Vagina (tissue), 2 donors: ENCODE measurements around the gene RTL1.

Experiments
- CTCF ChIP-seq, 3 experiments: fragments of 450-650 bp in 2 of 3; fragments of 200-600 bp in 1 of 3; sonication (generic) in 1 of 3; IDR thresholded peaks; one replicate each; pipeline ENCODE4 v1.5.1; 2017 to 2019; ENCODE audit warnings: antibody characterized with exemption in 3 of 3, mild to moderate bottlenecking in 2 of 3, moderate library complexity in 2 of 3
- POLR2A ChIP-seq, 2 donors: fragments of 450-650 bp; IDR thresholded peaks; one replicate each; pipeline ENCODE4 v1.6.1; 2017; ENCODE audit warnings: antibody characterized with exemption in 2 of 2, mild to moderate bottlenecking in 2 of 2, moderate library complexity in 2 of 2
- POLR2AphosphoS5 ChIP-seq, 2 donors: sonication (generic); formaldehyde crosslinking; IDR thresholded peaks; one replicate each; pipeline ENCODE4 v1.9.0; 2017; ENCODE audit warnings: antibody characterized with exemption in 2 of 2, mild to moderate bottlenecking in 2 of 2, low read depth in 1 of 2; ENCODE audit not compliant: insufficient read depth in 1 of 2

GRCh38 chr14:100950024-100950423 lies 46.5 kb upstream of the RTL1 start:
- TF ChIP-seq POLR2A (IDR thresholded peaks at IDR 0.05), result no peak
- TF ChIP-seq CTCF (IDR thresholded peaks at IDR 0.05), result no peak
- TF ChIP-seq POLR2AphosphoS5 (IDR thresholded peaks at IDR 0.05; ENCODE audit: insufficient read depth in 1 of 2, low read depth in 1 of 2), result no peak
